HepG2 (cell line): ENCODE measurements around the gene DENND5B.

Source experiments
- BHLHE40 ChIP-seq: IDR thresholded peaks from 2 replicates; pipeline ENCODE4 v1.6.1; 2011; ENCODE audit warnings: low read length, improper control_type of control experiment
- FOXP1 ChIP-seq, 2 experiments: fragments of 450-650 bp in 1 of 2; IDR thresholded peaks; 2 replicates each; pipeline ENCODE4 v1.6.1; 2017 to 2018; ENCODE audit warnings: antibody characterized with exemption in 1 of 2
- KLF13 ChIP-seq: sonication (generic); formaldehyde crosslinking; IDR thresholded peaks from 2 replicates; pipeline ENCODE4 v1.4.0; 2020; ENCODE audit warnings: mild to moderate bottlenecking, missing genetic modification reagents
- NR3C1 ChIP-seq: sonication (generic); formaldehyde crosslinking; IDR thresholded peaks from 2 replicates; pipeline ENCODE4 v1.4.0; 2020; ENCODE audit warnings: missing genetic modification reagents
- PAWR ChIP-seq: sonication (generic); formaldehyde crosslinking; IDR thresholded peaks from 2 replicates; pipeline ENCODE4 v1.4.0; 2020; ENCODE audit warnings: missing genetic modification reagents, mild to moderate bottlenecking, borderline replicate concordance
- POLR2AphosphoS5 ChIP-seq: IDR thresholded peaks from 2 replicates; pipeline ENCODE4 v1.6.1; 2012; ENCODE audit warnings: low read depth, low read length
- SIX1 ChIP-seq: sonication (generic); formaldehyde crosslinking; IDR thresholded peaks from 2 replicates; pipeline ENCODE4 v1.4.0; 2020; ENCODE audit warnings: missing genetic modification reagents, borderline replicate concordance
- SMAD1 ChIP-seq: sonication (generic); formaldehyde crosslinking; IDR thresholded peaks from 2 replicates; pipeline ENCODE4 v1.4.0; 2020; ENCODE audit warnings: missing genetic modification reagents, low read depth, mild to moderate bottlenecking, borderline replicate concordance
- SP4 ChIP-seq: sonication (generic); formaldehyde crosslinking; IDR thresholded peaks from 2 replicates; pipeline ENCODE4 v1.8.1; 2023; ENCODE audit warnings: mild to moderate bottlenecking, missing genetic modification reagents
- ZNF251 ChIP-seq: sonication (generic); formaldehyde crosslinking; IDR thresholded peaks from 2 replicates; pipeline ENCODE4 v1.9.0; 2021; ENCODE audit warnings: mild to moderate bottlenecking, missing genetic modification reagents
- ZNF629 ChIP-seq: sonication (generic); formaldehyde crosslinking; conservative IDR thresholded peaks from 2 replicates; pipeline ENCODE4 v1.5.0; 2020; ENCODE audit warnings: missing genetic modification reagents
- ZNF777 ChIP-seq: sonication (generic); formaldehyde crosslinking; IDR thresholded peaks from 2 replicates; pipeline ENCODE4 v1.4.0; 2020; ENCODE audit warnings: missing genetic modification reagents
- TF ChIP-seq, protein P1 (sequence below): sonication (generic); formaldehyde crosslinking; IDR thresholded peaks from 2 replicates; pipeline ENCODE4 v1.5.0; 2020; ENCODE audit warnings: mild to moderate bottlenecking, missing genetic modification reagents, moderate library complexity
- TF ChIP-seq, protein P2 (sequence below): sonication (generic); formaldehyde crosslinking; IDR thresholded peaks from 2 replicates; pipeline ENCODE4 v1.8.0; 2022; ENCODE audit warnings: mild to moderate bottlenecking, missing genetic modification reagents, moderate library complexity

DNA sequence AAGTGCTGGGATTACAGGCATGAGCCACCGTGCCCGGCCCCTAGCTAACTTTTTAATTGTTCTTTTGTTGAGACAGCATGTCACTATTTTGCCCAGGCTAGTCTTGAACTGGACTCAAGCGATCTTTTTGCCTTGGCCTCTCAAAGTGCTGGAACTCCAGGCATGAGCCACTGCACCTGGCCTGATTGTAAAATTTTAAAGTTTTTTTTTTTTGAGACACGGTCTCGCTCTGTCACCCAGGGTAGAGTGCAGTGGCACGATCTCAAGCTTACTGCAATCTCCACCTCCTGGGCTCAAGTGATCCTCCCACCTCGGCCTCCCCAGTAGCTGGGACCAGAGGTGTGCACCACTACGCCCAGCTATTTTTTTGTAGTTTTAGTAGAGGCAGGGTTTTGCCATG, 185.9 kb downstream of the DENND5B start:
- TF ChIP-seq SMAD1 (CRISPR knock-in tag) = no peak
- TF ChIP-seq ZNF777 (CRISPR knock-in tag) = no peak
- no peak for TF ChIP-seq NR3C1 (CRISPR knock-in tag)
- TF ChIP-seq POLR2AphosphoS5 = no peak
- TF ChIP-seq, protein P1, sequence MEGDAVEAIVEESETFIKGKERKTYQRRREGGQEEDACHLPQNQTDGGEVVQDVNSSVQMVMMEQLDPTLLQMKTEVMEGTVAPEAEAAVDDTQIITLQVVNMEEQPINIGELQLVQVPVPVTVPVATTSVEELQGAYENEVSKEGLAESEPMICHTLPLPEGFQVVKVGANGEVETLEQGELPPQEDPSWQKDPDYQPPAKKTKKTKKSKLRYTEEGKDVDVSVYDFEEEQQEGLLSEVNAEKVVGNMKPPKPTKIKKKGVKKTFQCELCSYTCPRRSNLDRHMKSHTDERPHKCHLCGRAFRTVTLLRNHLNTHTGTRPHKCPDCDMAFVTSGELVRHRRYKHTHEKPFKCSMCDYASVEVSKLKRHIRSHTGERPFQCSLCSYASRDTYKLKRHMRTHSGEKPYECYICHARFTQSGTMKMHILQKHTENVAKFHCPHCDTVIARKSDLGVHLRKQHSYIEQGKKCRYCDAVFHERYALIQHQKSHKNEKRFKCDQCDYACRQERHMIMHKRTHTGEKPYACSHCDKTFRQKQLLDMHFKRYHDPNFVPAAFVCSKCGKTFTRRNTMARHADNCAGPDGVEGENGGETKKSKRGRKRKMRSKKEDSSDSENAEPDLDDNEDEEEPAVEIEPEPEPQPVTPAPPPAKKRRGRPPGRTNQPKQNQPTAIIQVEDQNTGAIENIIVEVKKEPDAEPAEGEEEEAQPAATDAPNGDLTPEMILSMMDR = no peak
- TF ChIP-seq SIX1 (CRISPR knock-in tag) = no peak
- TF ChIP-seq KLF13 (CRISPR knock-in tag) = no peak
- no peak for TF ChIP-seq ZNF251 (CRISPR knock-in tag)
- TF ChIP-seq SP4 (CRISPR knock-in tag) = no peak
- no peak for TF ChIP-seq PAWR (CRISPR knock-in tag)
- no peak for TF ChIP-seq FOXP1 (IDR thresholded peaks at IDR 0.05)
- TF ChIP-seq FOXP1 (CRISPR knock-in tag; IDR thresholded peaks at IDR 0.05) = no peak
- TF ChIP-seq, protein P2, sequence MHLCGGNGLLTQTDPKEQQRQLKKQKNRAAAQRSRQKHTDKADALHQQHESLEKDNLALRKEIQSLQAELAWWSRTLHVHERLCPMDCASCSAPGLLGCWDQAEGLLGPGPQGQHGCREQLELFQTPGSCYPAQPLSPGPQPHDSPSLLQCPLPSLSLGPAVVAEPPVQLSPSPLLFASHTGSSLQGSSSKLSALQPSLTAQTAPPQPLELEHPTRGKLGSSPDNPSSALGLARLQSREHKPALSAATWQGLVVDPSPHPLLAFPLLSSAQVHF (CRISPR knock-in tag) = no peak
- no peak for TF ChIP-seq BHLHE40
- TF ChIP-seq ZNF629 (CRISPR knock-in tag) = no peak
